ENCODE results near the gene PDZD2.

The PDZD2 gene

GRCh38 chr5:31768046-31768445 is 129.1 kb downstream of the PDZD2 start:
- no peak overlapping the region for H3K4me3 ChIP-seq (ENCODE audit: low read length, poor library complexity, severe bottlenecking)
- TF ChIP-seq EZH2phosphoT487 (IDR thresholded peaks at IDR 0.05; ENCODE audit: borderline replicate concordance) (no peak), CTCF (conservative IDR thresholded peaks at IDR 0.05; ENCODE audit: low read length) (no peak)
- no peak overlapping the region for H2AFZ ChIP-seq (ENCODE audit: low read length)
- H3K9me3 ChIP-seq (ENCODE audit: insufficient read depth, low read depth, low read length), result no peaks in the 10 kb centered on the region
- H4K20me1 ChIP-seq (ENCODE audit: insufficient read depth, low read length, poor library complexity, severe bottlenecking), result no peaks in the 10 kb centered on the region
- H3K4me2 ChIP-seq (ENCODE audit: low read depth, low read length, poor library complexity, severe bottlenecking), result no peak overlapping the region
- no peaks in the 10 kb centered on the region for H3K4me1 ChIP-seq (ENCODE audit: insufficient read depth, low read length, poor library complexity, severe bottlenecking)
- H3K9ac ChIP-seq (ENCODE audit: low read depth, low read length, poor library complexity, severe bottlenecking), result no peak overlapping the region
- H3K9me2 ChIP-seq (replicated peaks; ENCODE audit: low read depth, low read length), result no peaks in the 10 kb centered on the region
- no peaks in the 10 kb centered on the region for H3K79me2 ChIP-seq (ENCODE audit: insufficient read depth, low read length)
- no peaks in the 10 kb centered on the region for H3K36me3 ChIP-seq (ENCODE audit: insufficient read depth, low read length)
- H3F3A ChIP-seq (ENCODE audit: low read depth), result no peaks in the 10 kb centered on the region
- H3K27me3 ChIP-seq (ENCODE audit: insufficient read depth, low read length, poor library complexity, severe bottlenecking), result no peaks in the 10 kb centered on the region

DNA sequence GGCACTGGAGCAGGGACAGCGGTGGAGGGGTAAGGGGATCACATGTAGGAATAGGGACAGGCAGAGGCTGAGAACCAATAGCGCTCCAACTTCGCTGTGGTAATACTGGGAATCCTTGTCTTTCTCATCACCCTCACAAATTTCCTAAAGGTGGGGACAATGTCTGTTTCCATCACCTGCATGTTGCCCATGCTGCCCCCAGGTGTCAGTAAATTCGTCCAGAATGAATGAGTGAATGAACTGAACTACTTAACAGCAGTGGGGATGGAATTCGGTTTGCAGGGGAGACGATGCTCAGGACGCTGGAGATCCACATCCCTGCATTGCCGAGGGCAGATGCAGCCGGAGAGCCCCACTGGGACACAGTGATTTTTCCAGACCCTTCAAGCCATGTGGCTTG is 129.9 kb downstream of the PDZD2 start:
- H3K36me3 ChIP-seq (ENCODE audit: insufficient read depth, low read length), result no peaks in the 10 kb centered on the region
- no peak overlapping the region for H3K9ac ChIP-seq (ENCODE audit: low read depth, low read length, poor library complexity, severe bottlenecking)
- H3K9me3 ChIP-seq (ENCODE audit: insufficient read depth, low read depth, low read length), result no peaks in the 10 kb centered on the region
- H3K4me3 ChIP-seq (ENCODE audit: low read length, poor library complexity, severe bottlenecking), result no peak overlapping the region
- no peaks in the 10 kb centered on the region for H3K79me2 ChIP-seq (ENCODE audit: insufficient read depth, low read length)
- no peak overlapping the region for H2AFZ ChIP-seq (ENCODE audit: low read length)
- H4K20me1 ChIP-seq (ENCODE audit: insufficient read depth, low read length, poor library complexity, severe bottlenecking), result no peaks in the 10 kb centered on the region
- H3F3A ChIP-seq (ENCODE audit: low read depth), result no peaks in the 10 kb centered on the region
- TF ChIP-seq EZH2phosphoT487 (IDR thresholded peaks at IDR 0.05; ENCODE audit: borderline replicate concordance), result no peak
- TF ChIP-seq CTCF (conservative IDR thresholded peaks at IDR 0.05; ENCODE audit: low read length), result peak; percentile 24; the same call in 1 of the 2 replicates
- no peaks in the 10 kb centered on the region for H3K4me1 ChIP-seq (ENCODE audit: insufficient read depth, low read length, poor library complexity, severe bottlenecking)
- no peak overlapping the region for H3K4me2 ChIP-seq (ENCODE audit: low read depth, low read length, poor library complexity, severe bottlenecking)
- H3K9me2 ChIP-seq (replicated peaks; ENCODE audit: low read depth, low read length), result no peaks in the 10 kb centered on the region
- H3K27me3 ChIP-seq (ENCODE audit: insufficient read depth, low read length, poor library complexity, severe bottlenecking), result no peaks in the 10 kb centered on the region

- H3K27me3 ChIP-seq (ENCODE audit: insufficient read depth, low read length, poor library complexity, severe bottlenecking), result no peaks in the 10 kb centered on the region
- H4K20me1 ChIP-seq (ENCODE audit: insufficient read depth, low read length, poor library complexity, severe bottlenecking), result no peaks in the 10 kb centered on the region
- H3K9me3 ChIP-seq (ENCODE audit: insufficient read depth, low read depth, low read length), result no peaks in the 10 kb centered on the region
- no peaks in the 10 kb centered on the region for H3F3A ChIP-seq (ENCODE audit: low read depth)
- H2AFZ ChIP-seq (ENCODE audit: low read length), result no peak overlapping the region
- no peaks in the 10 kb centered on the region for H3K36me3 ChIP-seq (ENCODE audit: insufficient read depth, low read length)
- H3K4me2 ChIP-seq (ENCODE audit: low read depth, low read length, poor library complexity, severe bottlenecking), result no peak overlapping the region
- H3K79me2 ChIP-seq (ENCODE audit: insufficient read depth, low read length), result no peaks in the 10 kb centered on the region
- TF ChIP-seq EZH2phosphoT487 (IDR thresholded peaks at IDR 0.05; ENCODE audit: borderline replicate concordance) (no peak), CTCF (conservative IDR thresholded peaks at IDR 0.05; ENCODE audit: low read length) (no peak)
- H3K9ac ChIP-seq (ENCODE audit: low read depth, low read length, poor library complexity, severe bottlenecking), result no peak overlapping the region
- no peaks in the 10 kb centered on the region for H3K4me1 ChIP-seq (ENCODE audit: insufficient read depth, low read length, poor library complexity, severe bottlenecking)
- no peak overlapping the region for H3K4me3 ChIP-seq (ENCODE audit: low read length, poor library complexity, severe bottlenecking)
- no peaks in the 10 kb centered on the region for H3K9me2 ChIP-seq (replicated peaks; ENCODE audit: low read depth, low read length)
Observed at GRCh38 chr5:31769530-31769929, 130.6 kb downstream of the PDZD2 start.

Measured in Loucy (cell line).